Motor neuron (in vitro differentiated cells): Measurements from ENCODE around the gene HMGN1. TPM values are rescaled to one million over a fixed set of nuclear protein-coding genes. Genes with fewer than 3 reads are reported as not detected.

Source experiments
- total RNA-seq, 8 experiments: library from RNA; unstranded; fragments of 300-600 nt; gene quantifications; 2 replicates each; pipeline versions ENCODE4 v1.2.3 to v1.2.4, GENCODE V29; 2022

HMGN1 gene
- total RNA-seq, 8 experiments from 2014 or later: 194 to 280 (median 239) TPM

Other genes starting within 250 kb of the HMGN1 start
- 10 to 100 TPM; 27.4 to 87.5 (median 55.3) TPM for gene PSMG1, start 165.6 kb downstream of the HMGN1 start, total RNA-seq
- gene BRWD1, start 35.5 kb downstream of the HMGN1 start, total RNA-seq: 10 to 100 TPM; 32.5 to 92.8 (median 71.6) TPM
- 1 to 10 TPM; 1.6 to 9.7 (median 3.3) TPM for gene LCA5L, start 96.7 kb upstream of the HMGN1 start, total RNA-seq
- gene SH3BGR, start 102.9 kb upstream of the HMGN1 start, total RNA-seq: 10 to 100 TPM in 2 of 8 experiments, 1 to 10 TPM in 6; 2.3 to 33.8 (median 7.3) TPM